Endodermal cell (in vitro differentiated cells): ENCODE results near the gene SNRPD2. TPM values are rescaled to one million over a fixed set of nuclear protein-coding genes. Genes with fewer than 3 reads are reported as not detected.
A peak's percentile ranks its signal among the peaks of the same experiment; 100 is the strongest.

Experiments used
- DNase-seq: peaks from one replicate; pipeline ENCODE4 v3.0.0-alpha.2; 2017
- H3K27ac ChIP-seq: 2 replicates; pipeline ENCODE4 v1.5.1; 2013; ENCODE audit warnings: mild to moderate bottlenecking, low read depth, low read length, moderate library complexity
- H3K27me3 ChIP-seq: 2 replicates; pipeline ENCODE4 v1.6.1; 2013; ENCODE audit warnings: mild to moderate bottlenecking, low read length, moderate library complexity; ENCODE audit not compliant: insufficient read depth, control insufficient read depth, poor library complexity, severe bottlenecking
- H3K36me3 ChIP-seq: 2 replicates; pipeline ENCODE4 v1.7.0; 2013; ENCODE audit warnings: mild to moderate bottlenecking, low read length, moderate library complexity; ENCODE audit not compliant: control insufficient read depth, insufficient read depth
- H3K4me1 ChIP-seq: one replicate; pipeline ENCODE4 v1.7.0; 2013; ENCODE audit warnings: low read length; ENCODE audit not compliant: control insufficient read depth, insufficient read depth
- H3K4me3 ChIP-seq: 2 replicates; pipeline ENCODE4 v1.5.1; 2013; ENCODE audit warnings: mild to moderate bottlenecking, low read length, moderate library complexity
- H3K9ac ChIP-seq: 2 replicates; pipeline ENCODE4 v1.6.1; 2013; ENCODE audit warnings: mild to moderate bottlenecking, low read length, moderate library complexity; ENCODE audit not compliant: poor library complexity, severe bottlenecking; ENCODE audit errors: extremely low read depth
- H3K9me3 ChIP-seq: 2 replicates; pipeline ENCODE4 v1.6.1; 2013; ENCODE audit warnings: mild to moderate bottlenecking, low read length, moderate library complexity; ENCODE audit not compliant: control insufficient read depth
- H3K27ac Mint-ChIP-seq: 2 replicates; pipeline ENCODE4 v1.8.0; 2020; ENCODE audit warnings: mixed read lengths
- H3K27me3 Mint-ChIP-seq: 2 replicates; pipeline ENCODE4 v1.8.0; 2021; ENCODE audit warnings: mild to moderate bottlenecking, mixed read lengths; ENCODE audit not compliant: insufficient read depth
- H3K36me3 Mint-ChIP-seq: 2 replicates; pipeline ENCODE4 v1.8.0; 2020; ENCODE audit warnings: low read depth, mixed read lengths
- H3K4me1 Mint-ChIP-seq: 2 replicates; pipeline ENCODE4 v1.8.0; 2020; ENCODE audit warnings: mixed read lengths
- H3K4me3 Mint-ChIP-seq: 2 replicates; pipeline ENCODE4 v1.8.0; 2020; ENCODE audit warnings: mild to moderate bottlenecking, moderate library complexity, mixed read lengths
- H3K9me3 Mint-ChIP-seq: 2 replicates; pipeline ENCODE4 v1.8.0; 2020; ENCODE audit warnings: mild to moderate bottlenecking, mixed read lengths
- CTCF ChIP-seq: fragments of 200-600 bp; sonication (generic); conservative IDR thresholded peaks from 2 replicates; pipeline ENCODE4 v1.5.0; 2021; ENCODE audit warnings: antibody characterized with exemption, mild to moderate bottlenecking
- WGBS, 2 experiments: methylation state at CpG; one replicate each; pipeline versions ENCODE4 v1.1.5 to v1.1.7; 2013; ENCODE audit warnings: missing lambda C conversion rate in 2 of 2, mixed read lengths in 1 of 2; ENCODE audit not compliant: insufficient coverage in 1 of 2, insufficient read length in 1 of 2; 5-methylcytosine and 5-hydroxymethylcytosine counted together
- total RNA-seq, 2 donors: library from RNA; stranded (reverse); fragmentation: NEBNext Ultra II Directional in 1 of 2; extraction: Animal tissue kit (Norgen Biotek cat#: 25700) in 1 of 2; gene quantifications; 2 replicates in 1 of 2; 3 replicates in 1 of 2; pipeline ENCODE4 v1.2.1, GENCODE V29; 2021

SNRPD2 gene
- total RNA-seq, 2 donors from 2014 or later, result 644 to 654 TPM

GRCh38 chr19:45659096-45659729, 32.5 kb downstream of the SNRPD2 start:
- Mint-ChIP-seq H3K27me3 (peaks cover 12% of the 10 kb centered on the region), H3K9me3 (no peaks in the 10 kb centered on the region)
- TF ChIP-seq CTCF, result peak; percentile 21

GRCh38 chr19:45657520-45658167, 34.1 kb downstream of the SNRPD2 start:
- DNase-seq, result peak; percentile 68
- H3K27me3 ChIP-seq, result no peaks in the 10 kb centered on the region
- no peaks in the 10 kb centered on the region for H3K36me3 ChIP-seq
- Mint-ChIP-seq H3K27ac (peak overlapping the region; percentile 90), H3K27me3 (peaks cover 12% of the 10 kb centered on the region), H3K36me3 (no peaks in the 10 kb centered on the region), H3K4me3 (no peak overlapping the region), H3K4me1 (peaks cover 21% of the 10 kb centered on the region), H3K9me3 (no peaks in the 10 kb centered on the region)
- H3K9me3 ChIP-seq, result no peaks in the 10 kb centered on the region
- no peak for TF ChIP-seq CTCF
- peak overlapping the region; percentile 47 for H3K27ac ChIP-seq
- H3K4me3 ChIP-seq, result no peak overlapping the region
- no peaks in the 10 kb centered on the region for H3K4me1 ChIP-seq
- 32 to 43% methylated on average over 6 to 14 of the region's 14 CpGs for WGBS, 2 experiments
- peak overlapping the region; percentile 44 for H3K9ac ChIP-seq

More at GRCh38 chr19:45659096-45659729, 32.5 kb downstream of the SNRPD2 start:
- H3K4me1 Mint-ChIP-seq, result peaks cover 14% of the 10 kb centered on the region
- no peaks in the 10 kb centered on the region for H3K36me3 Mint-ChIP-seq
- no peak overlapping the region for H3K9ac ChIP-seq
- DNase-seq, result no peak
- H3K36me3 ChIP-seq, result no peaks in the 10 kb centered on the region
- no peak overlapping the region for H3K4me3 Mint-ChIP-seq
- WGBS, 2 experiments, result 64 to 82% methylated on average over 2 to 6 of the region's 6 CpGs
- no peak overlapping the region for H3K4me3 ChIP-seq
- peak overlapping the region; percentile 23 for H3K27ac Mint-ChIP-seq
- no peaks in the 10 kb centered on the region for H3K27me3 ChIP-seq
- no peaks in the 10 kb centered on the region for H3K9me3 ChIP-seq
- H3K27ac ChIP-seq, result no peak overlapping the region
- H3K4me1 ChIP-seq, result no peaks in the 10 kb centered on the region

- Mint-ChIP-seq H3K4me1 (peaks cover 15% of the 10 kb centered on the region), H3K27ac (no peak overlapping the region), H3K36me3 (no peaks in the 10 kb centered on the region), H3K9me3 (no peaks in the 10 kb centered on the region), H3K4me3 (no peak overlapping the region), H3K27me3 (peaks cover 6% of the 10 kb centered on the region)
- TF ChIP-seq CTCF, result no peak
- H3K4me3 ChIP-seq, result no peak overlapping the region
- no peak overlapping the region for H3K9ac ChIP-seq
- no peak overlapping the region for H3K27ac ChIP-seq
- H3K27me3 ChIP-seq, result no peaks in the 10 kb centered on the region
- 69 to 83% methylated on average over 3 of the region's 3 CpGs for WGBS, 2 experiments
- H3K36me3 ChIP-seq, result no peaks in the 10 kb centered on the region
- H3K9me3 ChIP-seq, result no peaks in the 10 kb centered on the region
- H3K4me1 ChIP-seq, result no peaks in the 10 kb centered on the region
- DNase-seq, result no peak
Measured at GRCh38 chr19:45655073-45655472, 36.7 kb downstream of the SNRPD2 start.
